ENCODE data around the gene NAPB. TPM values are rescaled to one million over a fixed set of nuclear protein-coding genes. Genes with fewer than 3 reads are reported as not detected.

Gene NAPB
- total and polyA plus RNA-seq, 10 of the 15 experiments (the other 5 are each of a cell fraction or from before 2014, with no cell fraction given): 2.1 to 15.9 (median 7.2) TPM

DNA sequence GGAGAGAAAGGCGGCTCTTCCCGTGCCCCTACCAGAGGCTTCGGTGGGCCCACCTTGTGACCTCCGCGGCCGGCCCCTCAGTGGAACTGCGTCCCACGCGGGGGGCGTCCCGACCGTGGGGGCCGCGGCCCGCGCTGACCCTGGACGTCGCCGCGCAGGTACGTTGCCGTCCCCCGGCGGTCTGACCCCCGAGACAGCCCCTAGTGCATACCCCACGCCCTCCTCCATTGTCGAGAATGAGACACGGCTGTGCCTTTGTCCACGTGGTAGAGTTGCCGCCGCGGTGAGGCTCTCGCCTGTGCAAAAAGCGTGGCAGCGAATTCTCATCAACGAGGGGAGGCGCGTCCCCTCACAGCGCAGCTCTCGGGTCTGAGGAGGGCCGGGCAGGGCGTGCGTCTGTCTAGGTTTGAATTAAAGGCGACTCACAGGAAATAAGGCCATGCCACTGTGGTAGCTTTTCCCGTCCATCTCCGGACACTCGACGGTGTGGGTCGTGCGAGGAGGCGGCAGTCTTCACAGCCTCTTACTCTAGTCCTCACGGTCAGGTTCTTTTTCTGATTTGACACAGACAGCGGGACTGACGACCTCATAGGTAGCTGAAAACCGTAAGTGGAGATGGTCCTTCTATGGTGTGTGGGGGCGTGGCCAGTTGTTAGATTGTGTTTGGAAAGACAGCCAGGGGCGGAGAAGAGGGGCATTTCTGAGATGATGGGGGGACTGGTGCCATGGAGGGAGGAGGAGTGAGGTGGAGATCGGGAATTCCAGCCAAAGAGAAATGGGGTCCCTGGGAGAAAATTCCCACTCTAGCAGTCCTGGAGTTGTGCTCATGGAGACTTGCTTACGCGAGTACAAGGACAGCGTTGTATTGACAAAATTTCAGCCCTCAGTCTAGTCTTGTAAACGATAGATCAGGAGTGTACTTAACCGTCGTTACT is 70.1 kb downstream of the NAPB start:
- intact Hi-C loops (cut with micrococcal nuclease; ENCODE audit: unreplicated experiment) (loop anchor here (1.0 kb wide), 1 partner anchor 7 kb away; no protein-coding TSS in a partner anchor), in situ Hi-C loops (cut with MboI) (loop anchor here (25.0 kb wide), 2 partner anchors 1711 to 1911 kb away; partner anchors contain the start of gene ACSS1)
- peaks cover 4% of the 10 kb centered on the region for H3K4me1 ChIP-seq (ENCODE audit: control insufficient read depth, insufficient read depth, low read length)
- RAD21 ChIA-PET (ENCODE audit: unreplicated experiment): interaction anchor here (1.5 to 2.4 kb wide), 10 partner anchors 7 to 116 kb away, joined by 3 to 31 read pairs (median 12); partner anchors contain the start of genes GZF1 and NAPB
- no peaks in the 10 kb centered on the region for H3K27me3 ChIP-seq (replicated peaks in 1 of 2; ENCODE audit: control insufficient read depth in 2 of 2, insufficient read depth in 2 of 2, low read length in 1 of 2)
- peak overlapping the region; percentile 88 for H3K9ac ChIP-seq (ENCODE audit: control insufficient read depth, insufficient read depth, low read length)
- ATAC-seq: peak; percentile 58
- no peak for DNase-seq (ENCODE audit: low read depth, low spot score)
- H3K9me3 ChIP-seq (replicated peaks; ENCODE audit: control insufficient read depth, insufficient read depth, low read length): no peaks in the 10 kb centered on the region
- 1% methylated on average over 56 of the region's 64 CpGs for WGBS (ENCODE audit: insufficient coverage, insufficient replicate concordance, low lambda C conversion rate, missing lambda C conversion rate)
- peak overlapping the region; percentile 89 for H3K4me3 ChIP-seq
- H3K79me2 ChIP-seq (ENCODE audit: control insufficient read depth, insufficient read depth, low read length): peaks cover 35% of the 10 kb centered on the region
- SMC1A ChIA-PET (ENCODE audit: uncharacterized antibody, unreplicated experiment): interaction anchor here (1.3 to 2.1 kb wide), 4 partner anchors 9 to 96 kb away, joined by 3 to 8 read pairs (median 6); partner anchors contain the start of gene NAPB
- H3K36me3 ChIP-seq (ENCODE audit: control insufficient read depth in 2 of 2, insufficient read depth in 2 of 2, low read length in 1 of 2): peaks cover 4 to 8% of the 10 kb centered on the region in 2 experiments; a peak in 3 of 4 replicates
- CTCF ChIA-PET: interaction anchor here (0.8 to 3.5 kb wide), 8 partner anchors 12 to 301 kb away, joined by 3 to 56 read pairs (median 8); partner anchors contain the start of gene NAPB
- H2AFZ ChIP-seq (ENCODE audit: control insufficient read depth, low read depth, low read length): peak overlapping the region; percentile 59
- H4K20me1 ChIP-seq (ENCODE audit: control insufficient read depth, insufficient read depth): no peaks in the 10 kb centered on the region
- TSS peak; percentile 76 for BruUV-seq (replicated peaks)
- H3K27ac ChIP-seq (ENCODE audit: control insufficient read depth, insufficient read depth): peak overlapping the region; percentile 95
- FAIRE-seq: peak; percentile 27
- H3K4me2 ChIP-seq (ENCODE audit: control insufficient read depth, insufficient read depth): peak overlapping the region; percentile 48
- POLR2A ChIA-PET: interaction anchor here (1.4 to 2.6 kb wide), 4 partner anchors 9 to 71 kb away, joined by 4 to 61 read pairs (median 20); partner anchors contain the start of genes GZF1 and NAPB
- TF ChIP-seq NKRF (conservative IDR thresholded peaks at IDR 0.05): peak; percentile 81
- peak; percentile 36; the same call in 1 of the 2 replicates for TF ChIP-seq SMARCA5 (IDR thresholded peaks at IDR 0.05)
- 0 out of 2 replicates have a peak, but pooled peaks have one; percentile 49 for TF ChIP-seq MLLT1 (IDR thresholded peaks at IDR 0.05)
- peak; percentile 60; the same call in 1 of the 2 replicates for TF ChIP-seq MXI1 (IDR thresholded peaks at IDR 0.05; ENCODE audit: low read depth, low read length)
- TF ChIP-seq POLR2A (IDR thresholded peaks at IDR 0.05; ENCODE audit: low read depth, low read length): peak; percentile 57
- TF ChIP-seq, protein P1, sequence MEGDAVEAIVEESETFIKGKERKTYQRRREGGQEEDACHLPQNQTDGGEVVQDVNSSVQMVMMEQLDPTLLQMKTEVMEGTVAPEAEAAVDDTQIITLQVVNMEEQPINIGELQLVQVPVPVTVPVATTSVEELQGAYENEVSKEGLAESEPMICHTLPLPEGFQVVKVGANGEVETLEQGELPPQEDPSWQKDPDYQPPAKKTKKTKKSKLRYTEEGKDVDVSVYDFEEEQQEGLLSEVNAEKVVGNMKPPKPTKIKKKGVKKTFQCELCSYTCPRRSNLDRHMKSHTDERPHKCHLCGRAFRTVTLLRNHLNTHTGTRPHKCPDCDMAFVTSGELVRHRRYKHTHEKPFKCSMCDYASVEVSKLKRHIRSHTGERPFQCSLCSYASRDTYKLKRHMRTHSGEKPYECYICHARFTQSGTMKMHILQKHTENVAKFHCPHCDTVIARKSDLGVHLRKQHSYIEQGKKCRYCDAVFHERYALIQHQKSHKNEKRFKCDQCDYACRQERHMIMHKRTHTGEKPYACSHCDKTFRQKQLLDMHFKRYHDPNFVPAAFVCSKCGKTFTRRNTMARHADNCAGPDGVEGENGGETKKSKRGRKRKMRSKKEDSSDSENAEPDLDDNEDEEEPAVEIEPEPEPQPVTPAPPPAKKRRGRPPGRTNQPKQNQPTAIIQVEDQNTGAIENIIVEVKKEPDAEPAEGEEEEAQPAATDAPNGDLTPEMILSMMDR (IDR thresholded peaks at IDR 0.05 in 2 of 3, conservative IDR thresholded peaks at IDR 0.05 in 1 of 3; ENCODE audit: control insufficient read depth in 2 of 3, extremely low read depth in 1 of 3, insufficient read depth in 1 of 3, low read depth in 3 of 3, low read length in 3 of 3): no peak
- no peak for TF ChIP-seq SMAD1 (IDR thresholded peaks at IDR 0.05; ENCODE audit: low read depth, partially characterized antibody)
- TF ChIP-seq, protein P2, sequence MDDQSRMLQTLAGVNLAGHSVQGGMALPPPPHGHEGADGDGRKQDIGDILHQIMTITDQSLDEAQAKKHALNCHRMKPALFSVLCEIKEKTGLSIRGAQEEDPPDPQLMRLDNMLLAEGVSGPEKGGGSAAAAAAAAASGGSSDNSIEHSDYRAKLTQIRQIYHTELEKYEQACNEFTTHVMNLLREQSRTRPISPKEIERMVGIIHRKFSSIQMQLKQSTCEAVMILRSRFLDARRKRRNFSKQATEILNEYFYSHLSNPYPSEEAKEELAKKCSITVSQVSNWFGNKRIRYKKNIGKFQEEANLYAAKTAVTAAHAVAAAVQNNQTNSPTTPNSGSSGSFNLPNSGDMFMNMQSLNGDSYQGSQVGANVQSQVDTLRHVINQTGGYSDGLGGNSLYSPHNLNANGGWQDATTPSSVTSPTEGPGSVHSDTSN (IDR thresholded peaks at IDR 0.05; ENCODE audit: insufficient replicate concordance, low read depth, low read length): peak; percentile 4
- TF ChIP-seq SRF (IDR thresholded peaks at IDR 0.05; ENCODE audit: low read depth in 2 of 2, low read length in 2 of 2): peak in 1 of 2 experiments; percentile 35; a peak in 1 of 4 replicates
- TF ChIP-seq BHLHE40 (IDR thresholded peaks at IDR 0.05; ENCODE audit: borderline replicate concordance in 1 of 2, low read depth in 2 of 2, low read length in 1 of 2): no peak
- TF ChIP-seq CBFB (IDR thresholded peaks at IDR 0.05; ENCODE audit: low read depth): peak; percentile 2; the same call in 1 of the 2 replicates
- TF ChIP-seq, protein P3, sequence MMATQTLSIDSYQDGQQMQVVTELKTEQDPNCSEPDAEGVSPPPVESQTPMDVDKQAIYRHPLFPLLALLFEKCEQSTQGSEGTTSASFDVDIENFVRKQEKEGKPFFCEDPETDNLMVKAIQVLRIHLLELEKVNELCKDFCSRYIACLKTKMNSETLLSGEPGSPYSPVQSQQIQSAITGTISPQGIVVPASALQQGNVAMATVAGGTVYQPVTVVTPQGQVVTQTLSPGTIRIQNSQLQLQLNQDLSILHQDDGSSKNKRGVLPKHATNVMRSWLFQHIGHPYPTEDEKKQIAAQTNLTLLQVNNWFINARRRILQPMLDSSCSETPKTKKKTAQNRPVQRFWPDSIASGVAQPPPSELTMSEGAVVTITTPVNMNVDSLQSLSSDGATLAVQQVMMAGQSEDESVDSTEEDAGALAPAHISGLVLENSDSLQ (IDR thresholded peaks at IDR 0.05): peak; percentile 52

All from GM12878 (cell line).